Panc1 (cell line): Measurements from ENCODE around the gene HES3.

Experiments
- CTCF ChIP-seq: fragments of 450-650 bp; IDR thresholded peaks from 2 replicates; pipeline ENCODE4 v1.5.1; 2017; ENCODE audit warnings: mild to moderate bottlenecking
- POLR2AphosphoS5 ChIP-seq: IDR thresholded peaks from 2 replicates; pipeline ENCODE4 v1.6.1; 2012; ENCODE audit warnings: mild to moderate bottlenecking, low read depth, low read length, moderate library complexity
- REST ChIP-seq, 2 experiments: IDR thresholded peaks; 2 replicates each; pipeline ENCODE4 v1.6.1; 2011 to 2012; ENCODE audit warnings: low read depth in 2 of 2, control low read depth in 1 of 2, low read length in 1 of 2, mild to moderate bottlenecking in 1 of 2, moderate library complexity in 1 of 2; ENCODE audit not compliant: insufficient read depth in 1 of 2

GRCh38 chr1:6262555-6263420 is 18.8 kb downstream of the HES3 start:
- TF ChIP-seq CTCF, result no peak
- TF ChIP-seq POLR2AphosphoS5, result no peak
- TF ChIP-seq REST (IDR thresholded peaks at IDR 0.05; ENCODE audit: insufficient read depth in 1 of 2, low read depth in 2 of 2, low read length in 1 of 2), result no peak
